Measurements from ENCODE around the gene SLC9A8. TPM values are rescaled to one million over a fixed set of nuclear protein-coding genes. Genes with fewer than 3 reads are reported as not detected.
A peak's percentile ranks its signal among the peaks of the same experiment; 100 is the strongest.

Gene SLC9A8
- total and polyA plus RNA-seq, 9 of the 15 experiments (the other 6 are each of a cell fraction or from before 2014, with no cell fraction given), result 0.56 to 9.7 (median 5.0) TPM

DNA sequence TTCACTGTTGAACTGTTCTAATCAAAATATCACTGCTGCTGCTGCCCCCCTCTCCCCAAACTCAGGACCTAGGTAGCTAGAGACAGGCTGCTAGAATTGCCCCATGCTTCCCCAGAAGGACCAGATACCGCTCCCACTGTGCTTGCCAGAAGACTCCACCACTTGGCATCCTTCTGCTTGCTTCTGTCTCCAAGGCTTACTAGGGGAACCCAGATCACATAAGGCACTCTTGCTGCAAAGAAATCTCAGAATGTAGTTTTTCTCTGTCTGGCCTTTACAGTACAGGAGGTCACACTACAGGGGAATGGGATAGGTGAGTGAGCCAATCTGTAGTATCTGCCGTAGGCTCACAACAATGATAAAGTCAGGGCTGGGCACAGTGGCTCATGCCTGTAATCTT lies 21.5 kb upstream of the SLC9A8 start:
- CTCF ChIA-PET (ENCODE audit: low intra/inter-chr PET ratio), result no interaction called here
- intact Hi-C loops (cut with micrococcal nuclease), result loop anchor here (2.0 kb wide), 2 partner anchors 24 to 56 kb away; no protein-coding TSS in a partner anchor
- TF ChIP-seq, protein P1, sequence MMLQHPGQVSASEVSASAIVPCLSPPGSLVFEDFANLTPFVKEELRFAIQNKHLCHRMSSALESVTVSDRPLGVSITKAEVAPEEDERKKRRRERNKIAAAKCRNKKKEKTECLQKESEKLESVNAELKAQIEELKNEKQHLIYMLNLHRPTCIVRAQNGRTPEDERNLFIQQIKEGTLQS (IDR thresholded peaks at IDR 0.05), result no peak
- TF ChIP-seq, protein P1 (CRISPR knock-in tag; conservative IDR thresholded peaks at IDR 0.05), result no peak
- no peak for TF ChIP-seq NFE2L1 (tag; IDR thresholded peaks at IDR 0.05; ENCODE audit: borderline replicate concordance, low read depth)
- TF ChIP-seq, protein P2, sequence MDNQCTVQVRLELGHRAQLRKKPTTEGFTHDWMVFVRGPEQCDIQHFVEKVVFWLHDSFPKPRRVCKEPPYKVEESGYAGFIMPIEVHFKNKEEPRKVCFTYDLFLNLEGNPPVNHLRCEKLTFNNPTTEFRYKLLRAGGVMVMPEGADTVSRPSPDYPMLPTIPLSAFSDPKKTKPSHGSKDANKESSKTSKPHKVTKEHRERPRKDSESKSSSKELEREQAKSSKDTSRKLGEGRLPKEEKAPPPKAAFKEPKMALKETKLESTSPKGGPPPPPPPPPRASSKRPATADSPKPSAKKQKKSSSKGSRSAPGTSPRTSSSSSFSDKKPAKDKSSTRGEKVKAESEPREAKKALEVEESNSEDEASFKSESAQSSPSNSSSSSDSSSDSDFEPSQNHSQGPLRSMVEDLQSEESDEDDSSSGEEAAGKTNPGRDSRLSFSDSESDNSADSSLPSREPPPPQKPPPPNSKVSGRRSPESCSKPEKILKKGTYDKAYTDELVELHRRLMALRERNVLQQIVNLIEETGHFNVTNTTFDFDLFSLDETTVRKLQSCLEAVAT (IDR thresholded peaks at IDR 0.05), result peak in 1 of 2 experiments; percentile 93; a peak in 2 of 4 replicates
- no peak for TF ChIP-seq WHSC1 (IDR thresholded peaks at IDR 0.05; ENCODE audit: low read length)
- TF ChIP-seq ZNF431 (CRISPR knock-in tag; IDR thresholded peaks at IDR 0.05), result no peak
- TF ChIP-seq ZBTB8A (IDR thresholded peaks at IDR 0.05; ENCODE audit: partially characterized antibody), result no peak
- TF ChIP-seq HDAC1 (IDR thresholded peaks at IDR 0.05), result peak in 1 of 2 experiments; percentile 15; a peak in 1 of 4 replicates
- no peak for TF ChIP-seq ZNF583 (CRISPR knock-in tag; IDR thresholded peaks at IDR 0.05)
- TF ChIP-seq CBFA2T3 (IDR thresholded peaks at IDR 0.05), result 0 out of 2 replicates have a peak, but pooled peaks have one; percentile 27
- no peak for TF ChIP-seq GTF2F1 (IDR thresholded peaks at IDR 0.05; ENCODE audit: low read depth, low read length)
- TF ChIP-seq HOXB6 (CRISPR knock-in tag; IDR thresholded peaks at IDR 0.05; ENCODE audit: borderline replicate concordance), result no peak
- TF ChIP-seq ZNF76 (CRISPR knock-in tag; IDR thresholded peaks at IDR 0.05; ENCODE audit: borderline replicate concordance), result no peak
- TF ChIP-seq, protein P3, sequence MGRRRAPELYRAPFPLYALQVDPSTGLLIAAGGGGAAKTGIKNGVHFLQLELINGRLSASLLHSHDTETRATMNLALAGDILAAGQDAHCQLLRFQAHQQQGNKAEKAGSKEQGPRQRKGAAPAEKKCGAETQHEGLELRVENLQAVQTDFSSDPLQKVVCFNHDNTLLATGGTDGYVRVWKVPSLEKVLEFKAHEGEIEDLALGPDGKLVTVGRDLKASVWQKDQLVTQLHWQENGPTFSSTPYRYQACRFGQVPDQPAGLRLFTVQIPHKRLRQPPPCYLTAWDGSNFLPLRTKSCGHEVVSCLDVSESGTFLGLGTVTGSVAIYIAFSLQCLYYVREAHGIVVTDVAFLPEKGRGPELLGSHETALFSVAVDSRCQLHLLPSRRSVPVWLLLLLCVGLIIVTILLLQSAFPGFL (CRISPR knock-in tag; IDR thresholded peaks at IDR 0.05), result no peak
- TF ChIP-seq ZNF311 (CRISPR knock-in tag; IDR thresholded peaks at IDR 0.05), result no peak
- TF ChIP-seq, protein P4, sequence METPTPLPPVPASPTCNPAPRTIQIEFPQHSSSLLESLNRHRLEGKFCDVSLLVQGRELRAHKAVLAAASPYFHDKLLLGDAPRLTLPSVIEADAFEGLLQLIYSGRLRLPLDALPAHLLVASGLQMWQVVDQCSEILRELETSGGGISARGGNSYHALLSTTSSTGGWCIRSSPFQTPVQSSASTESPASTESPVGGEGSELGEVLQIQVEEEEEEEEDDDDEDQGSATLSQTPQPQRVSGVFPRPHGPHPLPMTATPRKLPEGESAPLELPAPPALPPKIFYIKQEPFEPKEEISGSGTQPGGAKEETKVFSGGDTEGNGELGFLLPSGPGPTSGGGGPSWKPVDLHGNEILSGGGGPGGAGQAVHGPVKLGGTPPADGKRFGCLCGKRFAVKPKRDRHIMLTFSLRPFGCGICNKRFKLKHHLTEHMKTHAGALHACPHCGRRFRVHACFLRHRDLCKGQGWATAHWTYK (CRISPR knock-in tag; IDR thresholded peaks at IDR 0.05), result no peak
- TF ChIP-seq ZNF75A (CRISPR knock-in tag; IDR thresholded peaks at IDR 0.05), result no peak
- peak; percentile 86 for TF ChIP-seq ZBTB17 (CRISPR knock-in tag; IDR thresholded peaks at IDR 0.05)
- no peak for TF ChIP-seq ZNF140 (CRISPR knock-in tag; IDR thresholded peaks at IDR 0.05)

More for the DNA sequence above, 21.5 kb upstream of the SLC9A8 start:
- H3K27ac ChIP-seq (ENCODE audit: extremely low read depth, low read depth, low read length), result peak overlapping the region; percentile 87
- H4K20me1 ChIP-seq (replicated peaks; ENCODE audit: control insufficient read depth, insufficient read depth, low read length), result no peaks in the 10 kb centered on the region
- no peak overlapping the region; the same call in 1 of the 2 replicates for H3K4me2 ChIP-seq (ENCODE audit: insufficient read depth, low read length)
- 0% methylated on average over 2 of the region's 2 CpGs for WGBS (ENCODE audit: insufficient coverage, low coverage, missing lambda C conversion rate)
- H3K9me1 ChIP-seq (ENCODE audit: control insufficient read depth, insufficient read depth, low read length), result no peaks in the 10 kb centered on the region
- no peaks in the 10 kb centered on the region for H3K36me3 ChIP-seq (ENCODE audit: control insufficient read depth, insufficient read depth, low read length)
- H3K27me3 ChIP-seq (ENCODE audit: control insufficient read depth in 2 of 2, insufficient read depth in 2 of 2, low read length in 2 of 2), result no peaks in the 10 kb centered on the region
- FAIRE-seq, result peak; percentile 40
- ATAC-seq, result peak; percentile 17
- peak overlapping the region; percentile 1 to 50; a peak in 1 of 4 replicates for H3K9ac ChIP-seq (ENCODE audit: insufficient read depth in 1 of 2, low read depth in 2 of 2, low read length in 2 of 2)
- H3K9me3 ChIP-seq (replicated peaks; ENCODE audit: control insufficient read depth, insufficient read depth, low read depth, low read length), result no peaks in the 10 kb centered on the region
- H3K4me3 ChIP-seq, result no peak overlapping the region
- POLR2A ChIA-PET, result interaction anchor here (0.7 kb wide), 1 partner anchor 61 kb away, joined by 3 read pairs; no protein-coding TSS in a partner anchor
- peaks cover 28 to 48% of the 10 kb centered on the region in 2 experiments for H3K4me1 ChIP-seq (replicated peaks in 1 of 2; ENCODE audit: control insufficient read depth in 2 of 2, insufficient read depth in 2 of 2, low read length in 2 of 2)
- peak overlapping the region; percentile 82 for H2AFZ ChIP-seq (ENCODE audit: low read depth, low read length)
- peak in 1 of 4 experiments; percentile 41 for DNase-seq (ENCODE audit: extremely low read depth in 1 of 4, low spot score in 3 of 4)
- in situ Hi-C loops (cut with MboI), result no loop called here
- BruUV-seq (replicated peaks), result no TSS peak
- H3K79me2 ChIP-seq (ENCODE audit: control insufficient read depth, insufficient read depth, low read length), result no peaks in the 10 kb centered on the region

Measured in K562 (cell line).